ENCODE measurements around the gene UFSP2.

DNA sequence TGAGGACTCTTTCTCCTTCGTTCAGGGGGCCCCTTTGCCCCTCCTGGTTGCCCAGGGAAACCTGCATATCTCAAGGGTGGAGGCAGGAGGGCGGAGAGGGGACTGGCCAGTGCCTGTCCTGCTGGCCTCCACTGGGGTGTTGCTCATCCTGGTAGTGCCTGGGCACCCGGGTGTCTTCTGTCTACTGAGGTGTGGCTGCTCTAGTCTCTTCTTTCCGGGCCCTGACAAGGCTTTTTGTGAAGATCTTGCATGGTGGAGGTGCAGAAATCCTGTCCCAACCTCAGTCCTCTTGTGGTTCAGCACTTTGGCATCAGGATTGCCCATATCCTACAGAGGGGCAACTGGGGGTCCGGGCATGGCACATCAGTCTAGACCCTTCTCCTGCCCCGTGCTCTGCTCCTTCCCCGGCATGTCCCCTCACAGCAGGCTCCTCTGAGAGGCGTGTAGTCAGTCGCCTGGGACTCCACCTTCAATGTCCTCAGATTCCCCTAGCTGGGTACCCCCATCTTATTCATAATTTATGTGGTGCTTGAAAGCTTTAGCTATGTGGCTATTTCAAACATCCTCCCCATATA is 43.9 kb upstream of the UFSP2 start:
- TF ChIP-seq CTCF (IDR thresholded peaks at IDR 0.05), result no peak
- TF ChIP-seq POLR2A (IDR thresholded peaks at IDR 0.05), result no peak
- no peak for TF ChIP-seq EP300 (IDR thresholded peaks at IDR 0.05)
